HG03354 (cell line): Measurements from ENCODE around the gene CCDC192.
"Not testable (repeated sequence)": the region's sequence is repeated elsewhere in the genome, so short reads cannot be mapped to it uniquely, and the experiment has no call there.

Experiments used
- ATAC-seq: cut with Tn5 transposase; IDR thresholded peaks from one replicate; pipeline ENCODE4 v1.9.1; 2021; ENCODE audit warnings: mild to moderate bottlenecking; ENCODE audit not compliant: unreplicated experiment, poor library complexity, severe bottlenecking

Gene CCDC192

DNA sequence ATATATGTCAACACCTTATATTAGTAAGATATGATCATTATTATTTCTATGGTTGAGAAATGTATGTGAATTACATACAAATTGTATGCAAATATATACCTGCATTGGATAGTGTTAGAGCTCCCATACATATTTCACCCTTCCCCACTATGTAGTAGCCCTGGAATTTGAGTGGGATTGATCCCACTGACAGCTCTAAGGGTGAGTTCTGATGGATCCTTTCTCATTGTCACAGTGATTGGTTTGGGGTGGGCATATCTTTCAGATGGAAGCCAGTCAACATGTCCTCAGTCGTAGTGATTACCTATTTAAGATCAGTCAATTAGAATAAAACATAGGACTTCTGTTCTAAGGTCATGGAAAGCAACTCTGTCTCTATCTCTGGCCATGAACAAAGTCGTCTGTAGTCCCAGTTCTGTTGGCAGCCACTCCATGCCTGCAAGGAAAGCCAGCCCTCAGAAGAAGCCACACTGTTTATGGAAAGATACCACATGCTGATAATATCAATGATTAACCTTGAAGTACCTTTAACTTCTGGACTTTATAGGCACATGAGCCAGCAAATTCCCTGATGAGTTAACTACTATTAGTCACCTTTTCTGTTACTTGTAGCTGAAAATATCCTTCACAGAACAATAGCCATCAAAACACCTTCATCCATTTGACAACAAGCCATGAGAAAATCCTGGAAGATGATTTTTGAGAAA lies 5.1 kb upstream of the CCDC192 start:
- ATAC-seq, result no peak

- no peak for ATAC-seq
These were observed 3.8 kb upstream of the CCDC192 start for GRCh38 chr5:127699416-127699815.

GRCh38 chr5:127700237-127700766 lies 2.9 kb upstream of the CCDC192 start:
- ATAC-seq, result no peak

DNA sequence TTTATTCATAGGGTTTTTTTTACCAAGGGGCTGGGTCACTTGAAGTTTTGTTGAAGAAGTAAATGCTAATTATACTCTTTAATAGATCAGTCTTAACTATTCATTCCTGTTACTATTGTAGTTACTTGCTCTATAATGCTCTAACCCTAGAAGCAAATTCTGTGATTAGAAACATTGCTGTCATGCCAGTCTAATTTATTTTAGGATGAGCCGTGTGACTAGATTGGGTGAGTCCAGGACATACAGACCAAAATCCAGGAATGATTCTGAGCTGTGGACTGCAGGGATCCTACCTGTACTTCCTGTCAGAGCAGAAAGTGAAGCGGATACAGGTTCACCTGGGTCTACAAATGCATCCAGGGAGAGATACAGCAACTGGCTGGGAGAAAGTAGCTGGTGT lies 757 bp upstream of the CCDC192 start:
- no peak for ATAC-seq

DNA sequence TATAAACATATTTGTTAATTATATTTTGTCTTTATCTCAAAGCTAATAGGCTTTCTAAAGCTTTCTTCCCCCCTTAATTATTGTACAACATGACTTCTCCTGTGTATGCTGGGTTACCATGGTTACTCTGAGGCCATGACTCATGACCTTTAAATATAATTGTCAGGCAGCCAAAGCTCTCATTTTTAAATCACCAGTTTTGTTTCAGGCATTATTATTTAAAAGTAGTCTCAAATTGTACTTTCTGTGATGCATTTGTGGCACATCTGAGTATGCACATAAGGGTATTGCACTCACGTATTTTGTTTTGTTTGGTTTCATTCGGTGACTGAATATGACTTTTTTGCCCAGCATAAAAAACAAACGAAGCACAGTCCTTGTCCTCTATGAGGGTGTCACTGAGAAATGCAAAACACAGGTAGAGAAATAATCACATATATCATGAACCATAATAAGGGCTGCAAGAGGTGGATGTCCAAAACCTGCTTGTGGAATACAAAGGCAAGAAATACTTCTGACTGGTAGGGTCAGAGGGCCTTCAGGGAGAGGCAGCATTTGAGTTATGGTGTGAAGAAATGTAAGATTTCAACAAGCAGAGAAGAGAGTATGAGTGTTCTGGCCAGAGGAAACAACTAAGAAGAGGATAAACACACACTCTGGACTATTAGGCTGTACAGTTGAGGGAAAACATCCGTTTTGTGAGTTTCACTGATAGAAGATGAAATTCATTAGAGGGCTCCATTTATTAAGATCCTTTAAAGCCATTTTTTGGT lies 2.1 kb downstream of the CCDC192 start:
- ATAC-seq, result peak; percentile 75

DNA sequence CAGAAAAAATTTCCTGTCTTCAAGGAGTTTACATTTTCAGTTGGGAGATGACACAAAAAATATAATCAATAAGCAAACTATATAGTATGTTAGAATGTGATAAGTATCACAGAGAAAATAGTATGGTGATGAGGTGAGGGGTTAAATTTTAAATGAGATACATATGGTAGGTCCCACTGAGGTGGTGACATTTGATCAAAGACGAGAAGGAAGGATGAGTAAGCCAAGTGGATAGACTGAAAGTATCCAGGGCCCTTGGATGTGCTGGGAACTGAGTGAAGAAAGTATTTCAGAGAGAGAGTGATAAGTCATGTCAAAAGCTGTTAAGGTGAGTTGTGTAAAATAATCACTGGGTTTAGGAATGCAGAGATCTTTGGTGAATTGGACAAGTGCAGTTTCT lies 3.5 kb downstream of the CCDC192 start:
- ATAC-seq, result no peak

GRCh38 chr5:127707209-127707608 lies 4.0 kb downstream of the CCDC192 start:
- ATAC-seq, result no peak

GRCh38 chr5:127713083-127713482 lies 9.9 kb downstream of the CCDC192 start:
- ATAC-seq, result peak; percentile 68

- no peak for ATAC-seq
These were observed 15.0 kb downstream of the CCDC192 start for GRCh38 chr5:127718181-127718580.

GRCh38 chr5:127723571-127723970 lies 20.4 kb downstream of the CCDC192 start:
- ATAC-seq, result peak; percentile 65

DNA sequence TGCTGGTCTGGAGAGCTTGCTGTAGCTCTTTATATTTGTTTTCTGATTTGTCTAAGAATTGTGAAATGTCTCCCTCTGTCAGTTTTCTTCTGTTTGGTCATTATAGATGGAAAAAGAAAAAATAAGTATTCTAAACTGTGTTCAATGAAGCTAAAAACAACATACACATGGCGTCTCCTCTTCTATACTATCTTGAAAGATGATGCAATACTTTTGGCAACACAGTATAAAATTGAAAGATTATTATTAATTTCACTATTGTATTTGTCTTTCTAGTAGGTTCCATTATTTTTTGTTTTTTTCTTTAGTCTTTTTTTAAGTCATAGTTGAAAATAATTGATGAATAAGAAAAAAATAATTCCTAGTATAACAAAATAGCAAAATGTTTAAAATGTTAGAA lies 22.5 kb downstream of the CCDC192 start:
- ATAC-seq, result no peak

DNA sequence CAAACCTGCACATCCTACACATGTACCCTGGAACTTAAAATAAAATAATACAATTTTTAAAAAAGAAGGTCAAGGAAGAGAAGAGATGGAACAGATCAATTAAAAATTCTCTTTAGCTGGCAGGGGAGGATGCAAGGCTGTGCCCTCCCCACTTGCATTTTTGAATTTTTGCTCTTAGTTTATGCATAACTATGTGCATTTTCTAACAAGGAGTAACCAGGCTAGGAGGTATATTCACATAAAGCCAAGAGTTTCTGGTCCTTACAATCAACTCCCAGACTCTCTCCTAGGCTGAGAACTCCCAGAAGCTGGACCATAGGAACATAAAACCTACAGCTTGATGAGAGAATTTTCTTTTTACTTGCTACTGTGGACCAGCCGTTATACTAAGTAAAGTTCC lies 29.8 kb downstream of the CCDC192 start:
- no peak for ATAC-seq

- not testable (repeated sequence) for ATAC-seq
These were observed 36.2 kb downstream of the CCDC192 start for GRCh38 chr5:127739348-127739747.

- ATAC-seq, result no peak
These were observed 36.7 kb downstream of the CCDC192 start for GRCh38 chr5:127739807-127740384.

DNA sequence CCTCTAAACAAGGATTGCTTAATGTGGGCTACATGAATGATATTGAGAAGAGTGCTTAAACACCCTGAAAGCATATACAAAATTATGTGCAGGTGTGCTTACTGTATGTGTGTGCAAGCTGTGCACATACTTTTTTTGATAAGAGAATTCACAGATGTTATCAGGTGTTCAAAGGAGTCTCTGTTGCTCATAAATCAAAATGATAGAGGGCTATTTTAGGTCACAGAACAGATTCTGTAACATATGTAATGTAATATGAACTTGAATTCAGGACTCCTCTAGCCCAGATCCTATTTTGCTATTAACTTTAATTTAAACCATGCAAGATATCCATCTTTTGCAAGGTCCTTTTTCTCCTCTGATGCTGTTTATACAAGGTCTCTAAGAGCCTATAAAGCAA lies 38.2 kb downstream of the CCDC192 start:
- ATAC-seq, result no peak

DNA sequence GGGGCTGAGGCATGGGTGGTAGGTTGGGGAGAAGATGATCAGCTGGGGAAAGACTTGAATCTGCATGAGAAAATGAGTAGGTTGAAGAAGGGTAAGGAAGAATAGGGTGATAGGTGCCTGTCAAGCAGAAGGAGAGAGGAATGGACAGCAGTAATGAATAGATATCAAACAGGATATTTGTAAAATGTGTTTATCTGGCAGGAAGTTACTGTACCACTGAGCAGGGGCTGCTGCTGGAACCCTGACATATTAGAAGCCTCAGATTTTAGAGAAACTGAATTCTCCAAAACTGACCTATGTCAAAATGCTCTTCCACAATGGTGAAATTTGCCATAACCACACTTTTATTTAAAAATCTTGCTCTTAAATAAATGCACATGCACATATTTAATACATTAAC lies 41.0 kb downstream of the CCDC192 start:
- ATAC-seq, result no peak

DNA sequence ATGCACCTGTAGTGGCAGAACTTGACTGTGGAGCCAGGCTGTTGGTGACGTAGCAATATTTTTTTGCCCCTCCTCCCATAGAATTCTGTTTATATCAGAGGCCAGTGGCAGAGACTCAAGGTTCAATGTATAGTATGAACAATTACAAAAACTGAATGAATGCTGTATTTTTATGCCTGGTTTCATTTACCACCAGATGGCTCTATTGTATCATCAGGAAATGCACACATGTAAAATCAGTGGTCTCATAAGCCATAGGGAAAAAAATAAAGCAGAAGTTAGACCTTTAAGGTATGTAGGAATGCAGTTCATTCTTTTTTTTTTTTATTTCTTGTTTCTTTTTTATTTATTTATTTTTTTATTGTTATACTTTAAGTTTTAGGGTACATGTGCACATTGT lies 43.6 kb downstream of the CCDC192 start:
- no peak for ATAC-seq

GRCh38 chr5:127752503-127753265 lies 49.5 kb downstream of the CCDC192 start:
- ATAC-seq, result not testable (repeated sequence)

- no peak for ATAC-seq
These were observed 51.1 kb downstream of the CCDC192 start for GRCh38 chr5:127754259-127754658.

DNA sequence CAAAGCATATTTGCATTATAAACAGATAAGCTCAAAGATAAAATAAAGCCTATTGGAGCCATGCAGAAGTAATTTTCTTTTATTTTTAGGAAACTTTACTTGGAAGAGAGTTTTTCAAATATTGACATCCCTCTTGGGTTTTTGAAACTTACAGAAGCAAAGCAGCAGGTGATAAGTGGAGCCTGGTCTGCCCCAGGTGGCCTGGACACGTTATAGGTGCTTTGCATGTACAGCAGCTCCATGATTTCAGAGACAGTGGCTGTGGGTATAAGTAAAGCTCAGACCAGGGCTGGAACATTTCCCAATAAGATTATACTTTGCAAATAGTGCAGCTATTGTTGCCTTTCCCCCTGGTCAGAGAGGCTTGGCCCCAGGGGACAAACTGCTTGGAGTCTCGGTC lies 51.5 kb downstream of the CCDC192 start:
- no peak for ATAC-seq
